AG04450 (cell line): Measurements from ENCODE around the gene VPS13D. TPM values are rescaled to one million over a fixed set of nuclear protein-coding genes. Genes with fewer than 3 reads are reported as not detected.

ENCODE experiments used
- CTCF ChIA-PET: fragments of 300-600, 350-600 bp; formaldehyde crosslinking; extraction: SDS; loops from one replicate; lab custom pipeline; 2022; ENCODE audit warnings: antibody characterized with exemption, inconsistent platforms; lab: Charles Lee
- POLR2A ChIA-PET: fragments of 350-600 bp; formaldehyde crosslinking; extraction: SDS; loops from one replicate; lab custom pipeline; 2021; ENCODE audit warnings: antibody characterized with exemption, inconsistent platforms; lab: Yijun Ruan, JAX
- DNase-seq: peaks from one replicate; pipeline ENCODE4 v3.0.0-alpha.2; 2011; ENCODE audit warnings: low read depth, low spot score
- H3K27ac ChIP-seq: one replicate; pipeline ENCODE4 v1.5.1; 2012; ENCODE audit warnings: low read depth, low read length, control low read depth
- H3K27me3 ChIP-seq: one replicate; pipeline ENCODE4 v1.6.0; 2012; ENCODE audit warnings: low read length; ENCODE audit not compliant: control insufficient read depth, insufficient read depth
- H3K4me3 ChIP-seq: 2 replicates; pipeline ENCODE4 v1.5.1; 2011; ENCODE audit warnings: mild to moderate bottlenecking, low read depth, low read length, control low read depth
- H3K9me3 ChIP-seq: 2 replicates; pipeline ENCODE4 v1.5.1; 2012; ENCODE audit warnings: low read length; ENCODE audit not compliant: control insufficient read depth, insufficient read depth
- polyA plus RNA-seq: library from polyadenylated mRNA; depleted of rRNA; stranded (reverse); fragments of >200 nt; gene quantifications from 2 replicates; pipeline ENCODE4 v1.2.3, GENCODE V29; 2011
- TF ChIP-seq, protein P1 (sequence below): IDR thresholded peaks from 2 replicates; pipeline ENCODE4 v1.5.1; 2011; ENCODE audit warnings: low read depth, low read length, control low read depth, inconsistent platforms

The VPS13D gene
- polyA plus RNA-seq, 1 experiment: 18.3 TPM

DNA sequence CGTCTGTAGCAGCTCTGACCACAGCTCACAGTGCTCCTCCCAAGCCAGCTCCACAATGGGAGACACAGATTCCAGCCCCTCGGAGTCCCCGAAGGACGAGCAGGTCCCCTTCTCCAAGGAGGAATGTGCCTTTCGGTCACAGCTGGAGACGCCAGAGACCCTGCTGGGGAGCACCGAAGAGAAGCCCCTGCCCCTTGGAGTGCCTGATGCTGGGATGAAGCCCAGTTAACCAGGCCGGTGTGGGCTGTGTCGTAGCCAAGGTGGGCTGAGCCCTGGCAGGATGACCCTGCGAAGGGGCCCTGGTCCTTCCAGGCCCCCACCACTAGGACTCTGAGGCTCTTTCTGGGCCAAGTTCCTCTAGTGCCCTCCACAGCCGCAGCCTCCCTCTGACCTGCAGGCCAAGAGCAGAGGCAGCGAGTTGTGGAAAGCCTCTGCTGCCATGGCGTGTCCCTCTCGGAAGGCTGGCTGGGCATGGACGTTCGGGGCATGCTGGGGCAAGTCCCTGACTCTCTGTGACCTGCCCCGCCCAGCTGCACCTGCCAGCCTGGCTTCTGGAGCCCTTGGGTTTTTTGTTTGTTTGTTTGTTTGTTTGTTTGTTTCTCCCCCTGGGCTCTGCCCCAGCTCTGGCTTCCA is 22.9 kb upstream of the VPS13D start:
- TF ChIP-seq, protein P1, sequence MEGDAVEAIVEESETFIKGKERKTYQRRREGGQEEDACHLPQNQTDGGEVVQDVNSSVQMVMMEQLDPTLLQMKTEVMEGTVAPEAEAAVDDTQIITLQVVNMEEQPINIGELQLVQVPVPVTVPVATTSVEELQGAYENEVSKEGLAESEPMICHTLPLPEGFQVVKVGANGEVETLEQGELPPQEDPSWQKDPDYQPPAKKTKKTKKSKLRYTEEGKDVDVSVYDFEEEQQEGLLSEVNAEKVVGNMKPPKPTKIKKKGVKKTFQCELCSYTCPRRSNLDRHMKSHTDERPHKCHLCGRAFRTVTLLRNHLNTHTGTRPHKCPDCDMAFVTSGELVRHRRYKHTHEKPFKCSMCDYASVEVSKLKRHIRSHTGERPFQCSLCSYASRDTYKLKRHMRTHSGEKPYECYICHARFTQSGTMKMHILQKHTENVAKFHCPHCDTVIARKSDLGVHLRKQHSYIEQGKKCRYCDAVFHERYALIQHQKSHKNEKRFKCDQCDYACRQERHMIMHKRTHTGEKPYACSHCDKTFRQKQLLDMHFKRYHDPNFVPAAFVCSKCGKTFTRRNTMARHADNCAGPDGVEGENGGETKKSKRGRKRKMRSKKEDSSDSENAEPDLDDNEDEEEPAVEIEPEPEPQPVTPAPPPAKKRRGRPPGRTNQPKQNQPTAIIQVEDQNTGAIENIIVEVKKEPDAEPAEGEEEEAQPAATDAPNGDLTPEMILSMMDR: no peak
- Histone ChIP-seq H3K27ac (no peak overlapping the region), H3K9me3 (no peaks in the 10 kb centered on the region), H3K27me3 (no peaks in the 10 kb centered on the region), H3K4me3 (no peak overlapping the region)
- POLR2A ChIA-PET: no interaction called here
- CTCF ChIA-PET: interaction anchor here (1.1 to 7.7 kb wide), 2 partner anchors 24 to 83 kb away, joined by 3 to 237 read pairs; no protein-coding TSS in a partner anchor
- DNase-seq: no peak

DNA sequence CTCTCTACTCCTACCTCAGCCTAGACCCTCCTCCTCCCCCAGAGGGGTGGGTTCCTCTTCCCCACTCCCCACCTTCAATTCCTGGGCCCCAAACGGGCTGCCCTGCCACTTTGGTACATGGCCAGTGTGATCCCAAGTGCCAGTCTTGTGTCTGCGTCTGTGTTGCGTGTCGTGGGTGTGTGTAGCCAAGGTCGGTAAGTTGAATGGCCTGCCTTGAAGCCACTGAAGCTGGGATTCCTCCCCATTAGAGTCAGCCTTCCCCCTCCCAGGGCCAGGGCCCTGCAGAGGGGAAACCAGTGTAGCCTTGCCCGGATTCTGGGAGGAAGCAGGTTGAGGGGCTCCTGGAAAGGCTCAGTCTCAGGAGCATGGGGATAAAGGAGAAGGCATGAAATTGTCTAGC is 21.6 kb upstream of the VPS13D start:
- ChIA-PET CTCF (interaction anchor here (0.6 to 7.7 kb wide), 13 partner anchors 9 to 129 kb away, joined by 3 to 237 read pairs (median 4); no protein-coding TSS in a partner anchor), POLR2A (interaction anchor here (0.8 kb wide), 1 partner anchor 8 kb away, joined by 3 read pairs; no protein-coding TSS in a partner anchor)
- no peak for DNase-seq
- Histone ChIP-seq H3K9me3 (no peaks in the 10 kb centered on the region), H3K4me3 (no peak overlapping the region), H3K27me3 (peaks cover 4% of the 10 kb centered on the region), H3K27ac (no peak overlapping the region)
- TF ChIP-seq, protein P1: no peak

DNA sequence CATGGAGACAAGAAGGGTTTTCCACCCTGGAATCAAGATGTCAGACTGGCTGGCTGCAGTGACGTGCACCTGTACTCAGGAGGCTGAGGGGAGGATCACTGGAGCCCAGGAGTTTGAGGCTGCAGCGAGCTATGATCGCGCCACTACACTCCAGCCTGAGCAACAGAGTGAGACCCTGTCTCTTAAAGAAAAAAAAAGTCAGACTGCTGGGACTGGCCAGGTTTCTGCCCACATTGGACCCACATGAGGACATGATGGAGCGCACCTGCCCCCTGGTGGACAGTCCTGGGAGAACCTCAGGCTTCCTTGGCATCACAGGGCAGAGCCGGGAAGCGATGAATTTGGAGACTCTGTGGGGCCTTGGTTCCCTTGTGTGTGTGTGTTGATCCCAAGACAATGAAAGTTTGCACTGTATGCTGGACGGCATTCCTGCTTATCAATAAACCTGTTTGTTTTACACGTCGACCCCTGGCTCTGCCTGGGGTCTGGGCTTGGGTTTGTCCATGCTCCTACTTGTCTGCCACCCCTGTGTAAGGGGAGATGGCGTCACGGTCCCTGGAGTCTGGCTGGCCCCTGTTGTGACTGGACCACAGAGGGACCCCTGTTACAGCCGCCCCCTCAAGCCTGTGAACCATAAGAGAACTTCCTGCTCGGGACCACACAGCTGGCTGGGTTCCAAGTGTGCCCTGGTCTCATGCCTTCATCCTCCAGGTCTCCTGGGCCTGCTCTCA is 20.9 kb upstream of the VPS13D start:
- H3K9me3 ChIP-seq: no peaks in the 10 kb centered on the region
- H3K27me3 ChIP-seq: peaks cover 6% of the 10 kb centered on the region
- ChIA-PET POLR2A (interaction anchor here (0.8 kb wide), 1 partner anchor 9 kb away, joined by 3 read pairs; no protein-coding TSS in a partner anchor), CTCF (interaction anchor here (0.6 to 7.7 kb wide), 15 partner anchors 8 to 129 kb away, joined by 3 to 237 read pairs (median 4); no protein-coding TSS in a partner anchor)
- no peak overlapping the region for H3K4me3 ChIP-seq
- TF ChIP-seq, protein P1: peak; percentile 87
- DNase-seq: peak; percentile 48
- no peak overlapping the region for H3K27ac ChIP-seq

DNA sequence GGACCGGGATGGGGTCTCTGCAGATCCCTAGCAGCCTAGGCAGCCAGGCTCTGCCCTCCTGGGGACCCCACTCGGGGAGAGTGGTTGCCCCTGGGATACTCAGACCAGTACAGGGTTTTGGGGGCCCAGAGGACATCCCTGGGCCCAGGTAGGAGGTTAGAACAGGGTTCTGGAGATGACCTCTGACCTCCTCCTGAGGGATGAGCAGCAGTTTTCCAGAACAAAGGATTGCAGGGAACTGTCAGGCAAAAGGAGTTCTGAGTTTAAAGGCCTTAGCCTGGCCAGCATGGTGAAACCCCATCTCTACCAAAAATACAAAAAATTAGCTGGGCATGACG is 20.4 kb upstream of the VPS13D start:
- Histone ChIP-seq H3K4me3 (no peak overlapping the region), H3K27me3 (peaks cover 9% of the 10 kb centered on the region), H3K9me3 (no peaks in the 10 kb centered on the region), H3K27ac (no peak overlapping the region)
- CTCF ChIA-PET: interaction anchor here (0.6 to 7.7 kb wide), 5 partner anchors 9 to 232 kb away, joined by 3 to 237 read pairs (median 6); no protein-coding TSS in a partner anchor
- DNase-seq: no peak
- POLR2A ChIA-PET: no interaction called here
- TF ChIP-seq, protein P1: no peak
